GM19438 (cell line): Measurements from ENCODE around the gene SPOCK2.

Experiments used
- ATAC-seq: cut with Tn5 transposase; IDR thresholded peaks from one replicate; pipeline ENCODE4 v1.9.1; 2021; ENCODE audit warnings: low read depth; ENCODE audit not compliant: unreplicated experiment

SPOCK2 gene

GRCh38 chr10:72090326-72090725 is 2.0 kb upstream of the SPOCK2 start:
- no peak for ATAC-seq

GRCh38 chr10:72089618-72090017 is 1.3 kb upstream of the SPOCK2 start:
- ATAC-seq, result no peak

- ATAC-seq, result no peak
Measured at GRCh38 chr10:72088889-72089575, 681 bp upstream of the SPOCK2 start.

GRCh38 chr10:72087392-72087968 is 871 bp downstream of the SPOCK2 start:
- ATAC-seq, result no peak

GRCh38 chr10:72086466-72087391 is 1.6 kb downstream of the SPOCK2 start:
- ATAC-seq, result no peak

- ATAC-seq, result no peak
Measured at GRCh38 chr10:72085864-72086465, 2.4 kb downstream of the SPOCK2 start.

GRCh38 chr10:72085166-72085565 is 3.2 kb downstream of the SPOCK2 start:
- no peak for ATAC-seq

GRCh38 chr10:72083790-72084459 is 4.4 kb downstream of the SPOCK2 start:
- no peak for ATAC-seq

GRCh38 chr10:72082856-72083789 is 5.2 kb downstream of the SPOCK2 start:
- ATAC-seq, result no peak

- no peak for ATAC-seq
Measured at GRCh38 chr10:72081772-72082590, 6.4 kb downstream of the SPOCK2 start.

GRCh38 chr10:72081210-72081609 is 7.1 kb downstream of the SPOCK2 start:
- no peak for ATAC-seq

GRCh38 chr10:72080042-72080975 is 8.0 kb downstream of the SPOCK2 start:
- ATAC-seq, result no peak

GRCh38 chr10:72079356-72079755 is 9.0 kb downstream of the SPOCK2 start:
- ATAC-seq, result no peak

- ATAC-seq, result no peak
Measured at GRCh38 chr10:72077275-72077990, 10.9 kb downstream of the SPOCK2 start.

GRCh38 chr10:72076756-72077155 is 11.6 kb downstream of the SPOCK2 start:
- ATAC-seq, result no peak

GRCh38 chr10:72075376-72076115 is 12.8 kb downstream of the SPOCK2 start:
- ATAC-seq, result no peak
